CD4-positive, alpha-beta T cell treated with Interleukin-17A for 4 hours (primary cell): ENCODE data around the gene HMGCL.
"Not testable (repeated sequence)": the region's sequence is repeated elsewhere in the genome, so short reads cannot be mapped to it uniquely, and the experiment has no call there.

Experiments
- DNase-seq: peaks from one replicate; pipeline ENCODE4 v3.0.0-alpha.2; 2020; ENCODE audit warnings: mixed read lengths

HMGCL gene

DNA sequence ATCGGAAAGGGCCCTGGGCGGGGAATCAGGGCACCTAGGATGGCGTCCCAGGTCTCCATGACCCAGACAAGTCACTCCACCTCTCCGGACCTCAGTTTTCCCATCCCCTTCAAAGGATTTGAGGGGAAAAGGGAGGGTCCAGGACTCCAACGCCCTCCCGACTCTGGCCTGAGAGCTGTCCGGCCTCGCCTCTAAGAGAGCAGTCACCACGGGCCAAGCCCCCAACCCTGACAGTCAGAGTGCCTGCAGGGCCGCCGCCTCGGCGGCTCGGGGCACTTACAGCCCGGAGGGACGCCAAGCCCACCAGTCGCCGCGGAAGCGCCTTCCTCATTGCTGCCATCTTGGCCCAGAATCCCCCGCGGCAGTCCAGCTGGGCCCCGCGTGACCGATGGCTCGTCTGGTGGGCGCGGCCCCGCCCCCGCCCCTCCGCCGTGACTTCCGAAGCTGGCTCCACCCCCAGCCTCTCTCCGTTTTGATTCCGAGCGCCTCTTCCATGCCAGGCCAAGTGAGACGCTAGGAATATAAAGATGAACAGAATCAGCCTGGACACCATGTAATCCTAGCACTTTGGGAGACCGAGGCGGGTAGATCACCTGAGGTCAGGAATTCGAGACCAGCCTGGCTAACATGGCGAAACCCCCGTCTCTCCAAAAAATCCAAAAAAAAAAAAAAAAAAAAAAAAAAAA is at the start of gene HMGCL:
Gene HMGCL, minus strand, starts transcription at position 354 of the 686 bp plus-strand sequence. Its CDS starts 14 bp downstream, at position 340.
- DNase-seq, result peak; percentile 92

DNA sequence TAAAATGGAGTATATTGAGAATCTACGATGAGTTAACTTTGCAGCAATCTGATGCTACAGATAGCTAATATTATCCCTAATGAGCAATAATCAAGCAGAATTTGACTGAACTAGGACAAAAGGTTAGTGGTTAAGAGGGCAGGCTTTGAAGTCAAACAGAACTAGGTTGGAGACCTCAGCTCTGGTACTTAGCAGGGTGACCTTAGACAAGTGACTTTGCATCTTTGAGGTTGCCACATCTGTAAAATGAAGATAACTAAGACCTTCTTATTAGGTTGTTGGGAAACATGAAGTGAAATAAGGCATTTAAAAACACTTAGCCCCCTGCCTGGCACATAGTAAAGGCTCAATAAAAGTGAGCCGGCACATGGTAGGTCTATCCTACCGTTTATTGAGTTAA is 47.2 kb upstream of the HMGCL start:
- no peak for DNase-seq

DNA sequence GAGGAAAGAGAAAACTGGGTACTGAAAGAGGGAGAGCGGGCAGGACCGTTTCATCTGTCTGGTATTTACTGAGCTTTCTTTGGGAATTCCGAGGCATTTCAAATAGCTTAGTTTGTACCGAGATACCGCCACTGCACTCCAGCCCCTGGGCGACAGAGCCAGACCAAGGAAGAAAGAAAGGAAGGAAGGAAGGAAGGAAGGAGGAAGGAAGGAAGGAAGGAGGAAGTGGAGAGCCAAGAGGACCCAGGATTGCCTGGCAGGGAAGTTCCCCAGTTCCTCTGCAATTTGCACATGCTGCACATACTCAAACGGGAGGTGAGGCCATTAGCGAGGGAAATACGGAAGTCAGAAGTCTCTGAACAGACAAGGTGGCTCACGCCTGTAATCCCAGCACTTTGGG is 43.8 kb upstream of the HMGCL start:
- no peak for DNase-seq

DNA sequence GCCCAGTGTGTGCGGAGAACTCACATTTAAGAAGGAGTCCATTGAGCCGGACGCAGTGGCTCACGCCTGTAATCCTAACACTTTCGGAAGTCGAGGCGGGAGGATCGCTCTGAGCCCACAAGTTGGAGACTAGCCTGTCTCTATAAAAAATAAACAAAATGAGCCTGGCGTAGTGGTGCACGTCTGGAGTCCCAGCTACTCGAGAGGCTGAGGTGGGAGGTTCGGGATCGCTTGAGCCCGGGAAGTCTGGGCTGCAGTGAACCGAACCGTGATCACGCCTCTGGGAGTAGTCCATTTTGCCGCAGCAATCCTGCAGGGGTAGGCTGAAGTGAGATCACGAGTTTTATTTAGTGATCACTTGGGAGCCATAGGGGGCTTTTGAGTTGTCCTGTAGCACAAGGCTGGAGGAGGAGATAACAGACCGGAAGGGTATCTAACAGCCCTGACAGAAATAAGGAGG is 43.4 kb upstream of the HMGCL start:
- DNase-seq, result no peak

DNA sequence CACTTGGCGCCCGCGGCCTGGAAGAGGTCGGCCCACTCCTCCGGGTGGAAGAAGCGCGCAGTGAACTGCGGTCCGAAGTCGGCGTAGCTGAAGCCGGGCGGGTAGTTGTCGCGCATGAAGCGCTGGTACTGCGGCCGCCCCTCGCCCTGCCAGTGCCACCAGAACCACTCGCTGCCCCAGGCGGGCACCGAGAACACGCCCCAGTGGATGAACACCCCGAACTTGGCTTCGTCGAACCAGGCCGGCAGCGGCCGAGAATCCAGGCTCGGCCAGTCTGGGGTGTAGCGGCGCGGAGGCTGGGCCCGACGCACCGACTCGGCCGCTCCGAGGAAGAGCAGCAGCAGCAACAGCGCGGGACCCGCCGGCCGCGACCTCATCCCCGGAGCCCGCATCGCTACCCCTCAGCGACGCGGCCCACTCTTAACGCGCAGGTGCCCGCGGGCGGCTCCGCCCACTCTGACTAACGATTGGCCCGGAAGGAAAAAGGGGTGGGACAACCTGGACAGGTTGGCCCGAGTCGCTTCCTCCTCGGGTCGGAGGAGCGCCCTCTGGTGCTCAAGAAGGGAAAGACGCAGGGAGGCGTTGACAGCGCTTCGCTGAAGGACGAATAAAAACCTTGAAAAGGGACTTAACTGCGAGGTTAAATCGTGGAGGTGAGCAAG is 42.8 kb upstream of the HMGCL start, which contains the start of gene FUCA1:
Gene FUCA1, minus strand, starts transcription at position 396 of the 662 bp plus-strand sequence. Its CDS starts 4 bp downstream, at position 392.
- peak; percentile 98 for DNase-seq

DNA sequence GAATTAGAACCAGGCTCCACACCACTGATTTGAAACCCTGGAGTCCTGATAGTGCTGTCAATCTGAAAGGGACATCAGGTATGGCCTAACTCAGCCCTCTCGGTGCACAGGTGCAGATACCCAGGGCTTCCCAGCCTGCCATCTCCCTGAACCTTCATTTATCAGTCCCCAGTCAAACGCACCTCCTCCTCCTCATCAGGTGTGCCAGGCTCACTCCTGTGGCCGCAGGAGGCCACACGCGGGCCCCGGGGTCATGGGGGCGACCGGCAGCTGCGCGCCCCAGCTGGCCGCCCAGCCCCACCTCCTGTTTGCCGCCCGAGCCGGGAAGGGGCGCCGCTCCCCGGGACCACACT is 42.3 kb upstream of the HMGCL start:
- DNase-seq, result no peak

DNA sequence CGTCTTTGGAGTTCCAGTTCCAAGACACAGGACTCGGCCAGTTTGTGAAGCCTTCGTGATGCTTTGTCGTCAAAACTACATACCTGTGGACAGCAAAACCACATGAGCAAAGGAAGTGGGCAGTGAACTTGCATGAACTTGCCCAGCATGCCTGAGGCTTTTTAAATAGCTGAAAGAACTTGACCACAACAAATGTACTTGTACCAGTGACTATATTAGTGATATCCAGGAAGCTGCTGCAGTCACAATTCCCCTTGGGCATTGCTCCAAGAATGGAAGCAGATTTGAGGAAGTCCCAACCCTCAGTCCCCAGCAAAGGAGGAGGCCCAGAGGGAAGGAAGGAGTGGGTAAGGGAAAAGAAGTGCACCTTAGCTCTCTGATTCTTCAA is 40.3 kb upstream of the HMGCL start:
- no peak for DNase-seq

DNA sequence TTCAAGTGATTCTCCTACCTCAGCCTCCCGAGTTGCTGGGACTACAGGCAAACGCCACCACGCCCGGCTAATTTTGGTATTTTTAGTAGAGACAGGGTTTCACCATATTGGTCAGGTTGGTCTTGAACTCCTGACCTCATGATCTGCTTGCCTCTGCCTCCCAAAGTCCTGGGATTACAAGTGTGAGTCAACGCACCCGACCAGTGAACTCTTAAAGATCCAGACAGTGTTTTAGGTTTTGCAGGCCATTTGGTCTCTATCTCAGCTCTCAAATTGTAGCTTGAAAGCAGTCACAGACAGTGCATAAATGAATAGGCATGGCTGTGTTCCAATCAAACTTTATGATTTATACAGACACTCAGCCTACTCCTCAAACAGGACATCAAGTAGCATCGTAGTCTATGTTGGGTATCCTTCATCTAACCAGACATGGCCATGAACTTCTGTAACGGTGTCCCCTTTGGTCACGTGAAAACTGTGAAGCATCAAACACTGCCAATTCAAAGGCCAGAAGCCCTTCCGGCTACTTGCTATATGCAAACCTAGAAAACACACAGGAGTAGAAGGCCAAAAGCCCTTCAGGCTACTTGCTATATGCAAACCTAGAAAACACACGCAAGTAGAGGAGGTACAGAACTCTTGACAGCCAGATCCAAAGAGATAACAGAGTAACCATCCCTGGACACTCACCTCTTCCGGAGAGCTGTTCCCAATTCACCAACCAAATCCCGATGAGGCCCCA is 39.7 kb upstream of the HMGCL start:
- DNase-seq, result no peak

DNA sequence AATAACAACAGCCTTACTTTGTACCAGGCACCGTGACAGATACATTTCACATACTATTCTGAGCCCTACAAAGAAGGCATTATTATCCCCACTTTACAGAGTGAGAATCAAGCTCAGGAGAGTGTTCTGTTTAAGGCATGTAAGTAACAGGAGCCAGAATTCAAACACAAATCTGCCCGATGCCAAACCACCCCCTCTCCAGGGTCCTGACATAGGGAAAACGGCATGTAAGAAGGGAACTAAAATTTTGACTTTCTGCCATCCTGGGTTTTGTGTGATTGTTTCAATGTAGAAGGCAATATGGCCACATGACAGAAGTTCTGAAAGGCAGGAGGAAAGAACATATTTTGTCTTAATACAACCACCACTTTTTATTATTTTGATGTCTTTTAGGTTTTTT is 37.4 kb upstream of the HMGCL start:
- DNase-seq, result no peak

DNA sequence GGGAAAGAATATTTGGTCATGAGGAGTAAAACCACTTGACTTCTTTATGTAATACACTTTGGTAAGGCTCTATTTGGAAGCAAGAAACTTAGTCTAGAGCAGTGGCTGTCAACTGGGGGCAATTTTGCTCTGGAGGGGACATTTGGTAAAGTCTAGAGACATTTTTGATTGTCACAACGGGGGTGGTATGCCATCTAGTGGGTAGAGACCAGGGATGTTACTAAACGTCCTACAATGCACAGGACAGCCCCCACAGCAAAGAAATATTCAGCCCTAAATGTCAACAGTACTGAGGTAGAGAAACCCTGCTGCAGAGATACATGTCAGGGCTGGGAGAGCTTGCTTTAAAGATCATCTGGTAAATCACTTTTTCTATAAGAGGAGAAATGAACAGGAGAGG is 29.3 kb upstream of the HMGCL start:
- no peak for DNase-seq

DNA sequence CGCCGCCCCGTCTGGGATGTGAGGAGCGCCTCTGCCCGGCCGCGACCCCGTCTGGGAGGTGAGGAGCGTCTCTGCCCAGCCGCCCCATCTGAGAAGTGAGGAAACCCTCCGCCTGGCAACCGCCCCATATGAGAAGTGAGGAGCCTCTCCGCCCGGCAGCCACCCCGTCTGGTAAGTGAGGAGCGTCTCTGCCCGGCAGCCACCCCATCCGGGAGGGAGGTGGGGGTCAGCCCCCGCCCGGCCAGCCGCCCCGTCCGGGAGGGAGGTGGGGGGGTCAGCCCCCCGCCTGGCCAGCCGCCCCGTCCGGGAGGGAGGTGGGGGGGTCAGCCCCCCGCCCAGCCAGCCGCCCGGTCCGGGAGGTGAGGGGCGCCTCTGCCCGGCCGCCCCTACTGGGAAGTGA is 27.9 kb upstream of the HMGCL start:
- not testable (repeated sequence) for DNase-seq

DNA sequence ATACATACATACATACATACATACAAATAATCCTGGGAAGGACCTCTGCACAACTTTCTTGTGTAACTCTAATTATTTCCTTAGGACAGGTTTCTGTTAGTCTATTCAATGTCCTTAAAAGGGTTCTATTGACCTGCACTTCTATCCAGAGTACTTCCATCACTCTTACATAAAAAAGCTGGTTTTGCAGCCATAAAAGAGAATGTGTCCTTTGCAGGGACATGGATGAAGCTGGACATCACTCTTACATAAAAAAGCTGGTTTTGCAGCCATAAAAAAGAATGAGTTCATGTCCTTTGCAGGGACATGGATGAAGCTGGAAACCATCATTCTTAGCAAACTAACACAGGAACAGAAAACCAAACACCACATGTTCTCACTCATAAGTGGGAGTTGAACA is 26.2 kb upstream of the HMGCL start:
- DNase-seq, result not testable (repeated sequence)

DNA sequence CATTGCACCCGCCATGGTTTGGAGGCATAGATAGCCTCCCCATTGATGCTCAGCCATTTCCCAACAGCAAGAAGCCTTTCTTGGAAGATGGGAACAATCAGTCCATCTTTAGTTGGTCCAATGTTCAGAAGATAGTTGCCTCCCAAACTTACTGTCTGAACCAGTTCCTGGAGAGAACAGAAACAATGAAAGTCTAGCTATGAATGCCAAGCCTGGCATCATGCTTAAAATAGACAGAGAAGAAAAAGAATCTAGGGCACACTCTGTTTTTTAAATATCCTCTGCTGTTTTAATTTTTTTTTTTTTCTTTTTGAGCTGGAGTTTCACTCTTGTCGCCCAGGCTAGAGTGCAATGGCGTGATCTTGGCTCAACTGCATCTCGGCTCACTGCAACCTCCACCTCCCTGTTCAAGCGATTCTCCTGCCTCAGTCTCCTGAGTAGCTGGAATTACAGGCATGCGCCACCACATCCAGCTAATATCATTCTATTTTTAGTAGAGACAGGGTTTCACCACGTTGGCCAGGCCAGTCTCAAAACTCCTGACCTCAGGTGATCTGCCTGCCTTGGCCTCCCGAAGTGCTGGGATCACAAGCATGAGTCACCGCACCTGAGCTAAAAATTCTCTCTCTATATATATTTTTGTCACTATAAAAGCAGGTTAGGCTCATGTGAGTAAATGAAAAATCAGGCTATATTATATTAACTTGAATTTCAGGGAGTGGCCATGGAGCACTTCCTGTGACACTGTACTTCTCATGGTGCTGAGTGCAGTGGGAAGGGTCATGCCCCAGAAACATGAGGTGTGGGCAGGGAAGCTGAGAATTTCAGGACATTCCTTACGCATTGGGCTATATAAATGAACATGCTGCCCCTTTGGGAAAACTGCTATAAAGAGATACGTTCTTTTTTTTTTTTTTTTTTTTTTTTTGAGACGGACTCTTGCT is 23.7 kb upstream of the HMGCL start:
- DNase-seq, result no peak

DNA sequence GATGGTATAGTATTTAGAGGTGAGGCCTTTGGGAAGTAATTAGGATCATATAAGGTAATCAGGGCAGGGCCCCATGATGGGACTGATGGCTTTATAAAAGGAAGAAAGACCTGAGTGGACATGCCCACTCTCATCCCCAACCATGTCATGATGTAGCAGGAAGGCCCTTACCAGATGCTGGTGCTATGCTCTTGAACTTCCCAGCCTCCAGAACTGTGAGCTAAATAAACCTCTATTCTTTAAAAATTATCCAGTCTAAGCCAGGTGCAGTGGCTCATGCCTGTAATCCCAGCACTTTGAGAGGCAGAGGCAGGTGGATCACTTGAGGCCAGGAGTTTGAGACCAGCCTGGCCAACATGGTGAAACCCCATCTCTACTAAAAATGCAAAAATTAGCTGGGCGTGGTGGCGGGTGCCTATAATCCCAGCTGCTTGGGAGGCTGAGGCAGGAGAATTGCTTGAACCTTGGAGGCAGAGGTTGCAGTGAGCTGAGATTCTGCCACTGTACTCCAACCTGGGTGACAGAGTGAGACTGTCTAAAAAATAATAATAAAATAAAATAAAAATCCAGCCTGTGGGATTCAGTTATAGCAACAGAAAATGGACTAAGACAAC is 22.4 kb upstream of the HMGCL start:
- not testable (repeated sequence) for DNase-seq

DNA sequence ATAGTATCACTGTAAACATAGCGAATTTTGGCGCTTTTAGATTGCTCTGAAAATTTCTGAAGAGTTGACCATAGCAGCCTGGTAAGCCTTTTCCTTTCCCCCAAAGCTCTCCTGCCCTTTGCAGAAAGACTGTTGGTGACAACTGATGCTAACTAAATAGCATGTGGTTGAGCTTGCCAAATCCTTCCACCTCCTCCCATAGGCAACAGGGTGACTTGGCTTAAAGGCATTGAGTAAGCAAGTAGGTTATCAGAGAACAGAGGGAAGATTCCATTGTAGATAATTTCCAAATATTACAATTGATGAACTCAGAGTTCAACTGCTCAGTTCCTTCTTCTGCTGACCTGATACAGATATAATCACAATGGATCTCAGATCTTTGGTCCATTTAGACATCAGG is 19.9 kb upstream of the HMGCL start:
- no peak for DNase-seq

DNA sequence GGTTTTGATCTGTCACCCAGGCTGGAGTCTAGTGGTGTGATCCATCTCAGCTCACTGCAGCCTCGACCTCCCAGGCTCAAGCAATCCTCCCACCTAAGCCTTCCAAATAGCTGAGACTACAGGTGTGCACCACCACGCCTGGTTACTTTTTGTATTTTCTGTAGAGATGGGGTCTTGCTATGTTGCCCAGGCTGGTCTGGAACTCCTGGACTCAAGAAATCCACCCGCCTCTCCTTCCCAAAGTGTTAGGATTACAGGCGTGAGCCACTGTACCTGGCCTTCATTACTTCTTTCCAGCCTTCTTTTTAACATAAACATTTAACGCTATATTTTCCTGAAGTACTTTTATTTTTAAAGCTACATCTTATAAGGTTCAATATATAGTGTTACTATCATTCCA is 18.4 kb upstream of the HMGCL start:
- no peak for DNase-seq

DNA sequence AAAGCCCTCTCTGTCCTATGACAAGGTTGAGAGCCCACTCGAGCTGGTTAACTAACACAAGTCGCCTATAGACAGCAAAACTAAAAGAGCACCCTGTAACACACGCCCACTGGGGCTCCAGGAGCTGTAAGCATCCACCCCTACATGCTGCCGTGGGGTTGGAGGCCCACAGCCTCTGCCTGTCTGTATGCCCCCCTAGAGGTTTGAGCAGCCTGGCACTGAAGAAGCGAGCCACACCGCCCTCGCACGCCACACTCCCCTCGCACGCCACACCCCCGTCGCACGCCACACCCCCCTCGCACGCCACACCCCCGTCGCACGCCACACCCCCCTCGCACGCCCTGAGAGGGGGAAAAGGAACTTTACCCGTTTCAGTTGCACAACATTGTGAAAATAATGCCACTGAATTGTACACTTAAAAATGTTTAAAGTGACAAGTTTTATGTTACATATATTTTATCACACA is 13.2 kb upstream of the HMGCL start:
- DNase-seq, result peak; percentile 80

DNA sequence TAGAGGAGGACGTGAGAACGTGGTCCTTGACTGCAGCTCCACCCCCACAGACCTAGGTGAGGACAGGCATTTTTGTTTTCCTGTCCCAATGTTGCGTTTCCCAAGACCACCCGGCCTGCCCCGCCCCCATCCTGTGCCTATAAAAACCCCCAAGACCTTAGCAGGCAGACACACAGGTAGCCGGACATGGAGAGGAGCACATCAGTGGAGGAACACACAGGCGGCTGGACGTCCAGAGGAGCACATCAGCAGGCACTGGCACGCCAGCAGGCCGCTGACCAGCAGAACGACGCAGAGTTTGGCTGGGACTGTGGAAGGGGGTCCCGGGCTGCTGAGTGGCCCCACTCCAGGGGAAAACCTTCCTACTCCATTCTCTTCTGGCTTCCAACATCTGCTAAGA is 12.7 kb upstream of the HMGCL start:
- no peak for DNase-seq

DNA sequence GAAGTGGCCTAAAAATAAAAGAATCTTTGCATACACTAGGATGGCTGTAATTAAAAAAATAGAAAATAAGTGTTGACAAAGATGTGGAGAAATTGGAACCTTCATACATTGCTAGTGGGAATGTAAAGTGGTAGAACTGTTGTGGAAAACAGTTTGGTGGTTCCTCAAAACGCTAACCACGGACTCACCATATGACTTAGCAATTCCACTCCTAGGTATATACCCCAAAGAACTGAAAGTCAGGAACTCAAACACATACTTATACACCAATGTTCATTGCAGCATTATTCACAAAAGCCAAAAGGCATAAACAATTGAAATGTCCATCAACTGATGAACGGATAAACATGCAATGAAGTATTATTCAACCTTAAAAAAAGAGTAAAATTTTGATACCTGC is 10.8 kb upstream of the HMGCL start:
- DNase-seq, result no peak

DNA sequence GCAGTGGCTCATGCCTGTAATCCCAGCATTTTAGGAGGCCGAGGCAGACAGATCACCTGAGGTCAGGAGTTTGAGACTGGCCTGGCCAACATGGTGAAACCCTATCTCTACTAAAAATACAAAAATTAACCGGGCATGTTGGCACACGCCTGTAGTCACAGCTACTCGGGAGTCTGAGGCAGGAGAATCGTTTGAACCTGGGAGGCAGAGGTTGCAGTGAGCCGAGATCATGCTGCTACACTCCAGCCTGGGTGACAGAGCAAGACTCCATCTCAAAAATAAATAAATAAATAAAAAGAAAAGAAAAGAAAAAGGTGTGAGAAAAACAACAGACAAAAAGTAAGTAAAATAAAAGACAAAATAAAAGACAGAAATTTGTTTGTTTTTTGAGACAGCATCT is 8.9 kb upstream of the HMGCL start:
- not testable (repeated sequence) for DNase-seq

DNA sequence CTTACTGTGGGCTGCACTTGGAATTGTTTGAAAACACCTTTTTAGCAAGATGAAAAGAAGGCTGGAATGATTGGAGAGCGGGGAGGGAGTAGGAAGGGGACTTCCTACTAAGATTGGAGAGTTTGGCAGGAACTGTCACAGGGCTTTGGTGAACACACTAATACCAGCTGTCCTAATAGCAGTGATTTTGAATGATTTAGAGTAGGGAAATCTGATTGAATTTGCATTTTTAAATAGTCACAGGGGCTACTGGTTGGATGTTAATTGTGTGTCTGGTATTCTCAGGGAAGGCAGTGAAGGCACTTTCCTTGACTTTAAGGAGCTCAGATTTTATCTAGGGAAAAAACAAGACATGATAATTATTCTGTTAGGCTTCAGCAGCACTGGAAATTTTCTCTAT is 2.5 kb upstream of the HMGCL start:
- DNase-seq, result no peak

DNA sequence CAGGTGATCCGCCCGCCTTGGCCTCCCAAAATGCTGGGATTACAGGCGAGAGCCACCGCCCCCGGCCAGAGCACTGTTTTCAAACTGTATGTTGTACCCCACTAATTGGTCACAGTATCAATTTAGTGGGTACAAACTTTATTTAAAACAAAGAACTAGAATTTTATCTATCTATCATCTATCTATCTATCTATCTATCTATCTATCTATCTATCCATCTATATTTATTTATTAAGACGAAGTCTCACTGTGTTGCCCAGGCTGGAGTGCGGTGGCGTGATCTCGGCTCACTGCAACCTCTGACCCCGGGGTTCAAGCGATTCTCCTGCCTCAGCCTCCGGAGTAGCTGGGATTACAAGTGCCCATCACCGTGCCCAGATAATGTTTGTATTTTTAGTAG is 1.4 kb upstream of the HMGCL start:
- not testable (repeated sequence) for DNase-seq
